Right renal pelvis (tissue), 4 donors: Measurements from ENCODE around the gene MEG3. TPM values are rescaled to one million over a fixed set of nuclear protein-coding genes. Genes with fewer than 3 reads are reported as not detected.

Experiments used
- DNase-seq, 4 donors: peaks; one replicate each; pipeline ENCODE4 v3.0.0-alpha.2; 2013; ENCODE audit warnings: low read depth in 4 of 4, low spot score in 3 of 4, missing footprints in 1 of 4
- polyA plus RNA-seq, 4 donors: library from polyadenylated mRNA; unstranded; fragments of 120-200 nt; gene quantifications; one replicate each; pipeline ENCODE4 v1.2.1, GENCODE V29; 2013; ENCODE audit not compliant: insufficient read length in 4 of 4

MEG3 gene
- polyA plus RNA-seq, 4 donors: 87.1 to 127 (median 99.3) TPM

- DNase-seq: no peak
Measured at GRCh38 chr14:100844082-100844408, 18.1 kb downstream of the MEG3 start.

- DNase-seq: no peak
Measured at GRCh38 chr14:100844421-100844820, 18.5 kb downstream of the MEG3 start.

GRCh38 chr14:100844846-100845245, 18.9 kb downstream of the MEG3 start:
- no peak for DNase-seq

GRCh38 chr14:100845341-100845740, 19.4 kb downstream of the MEG3 start:
- DNase-seq: no peak

- DNase-seq: no peak
Measured at GRCh38 chr14:100846309-100846859, 20.5 kb downstream of the MEG3 start.

- no peak for DNase-seq
Measured at GRCh38 chr14:100849115-100849781, 23.3 kb downstream of the MEG3 start.

- no peak for DNase-seq
Measured at GRCh38 chr14:100850841-100851585, 25.1 kb downstream of the MEG3 start.

GRCh38 chr14:100851586-100851916, 25.6 kb downstream of the MEG3 start:
- no peak for DNase-seq

GRCh38 chr14:100851946-100852620, 26.2 kb downstream of the MEG3 start:
- no peak for DNase-seq

GRCh38 chr14:100854435-100854834, 28.5 kb downstream of the MEG3 start:
- no peak for DNase-seq

GRCh38 chr14:100855256-100855930, 29.5 kb downstream of the MEG3 start:
- no peak for DNase-seq

GRCh38 chr14:100856056-100856950, 30.4 kb downstream of the MEG3 start:
- DNase-seq: no peak

GRCh38 chr14:100857233-100857922, 31.5 kb downstream of the MEG3 start:
- DNase-seq: no peak

- no peak for DNase-seq
Measured at GRCh38 chr14:100857923-100858837, 32.3 kb downstream of the MEG3 start.

- no peak for DNase-seq
Measured at GRCh38 chr14:100858838-100859220, 32.9 kb downstream of the MEG3 start.

- DNase-seq: no peak
Measured at GRCh38 chr14:100859781-100860180, 33.9 kb downstream of the MEG3 start.

- no peak for DNase-seq
Measured at GRCh38 chr14:100860556-100861187, 34.8 kb downstream of the MEG3 start.
